Body of pancreas (tissue), 4 donors: ENCODE measurements around the gene WFDC5. TPM values are rescaled to one million over a fixed set of nuclear protein-coding genes. Genes with fewer than 3 reads are reported as not detected.

Experiments
- ATAC-seq: fragments of 150-250 bp; one replicate; pipeline ENCODE4 v1.9.1; 2016
- DNase-seq, 4 donors: peaks; one replicate each; pipeline ENCODE4 v3.0.0-alpha.2; 2019
- H3K27ac ChIP-seq, 4 donors: fragments of 200-600 bp; sonication (generic); 1 replicate in 3 of 4; 2 replicates in 1 of 4; pipeline versions ENCODE4 v1.5.1 to v1.6.1; 2016 to 2019; ENCODE audit warnings: mild to moderate bottlenecking in 1 of 4, mixed read lengths in 1 of 4, moderate library complexity in 1 of 4
- H3K27me3 ChIP-seq, 2 donors: fragments of 200-600 bp; sonication (generic); one replicate each; pipeline ENCODE4 v1.6.0; 2016; ENCODE audit warnings: mild to moderate bottlenecking in 1 of 2
- H3K36me3 ChIP-seq, 2 donors: fragments of 200-600 bp; sonication (generic); replicated peaks in 1 of 2; 2 replicates each; pipeline ENCODE4 v1.5.1; 2016; ENCODE audit warnings: low read depth in 2 of 2; ENCODE audit not compliant: insufficient read depth in 1 of 2
- H3K4me1 ChIP-seq: fragments of 200-600 bp; sonication (generic); one replicate; pipeline ENCODE4 v1.6.0; 2016
- H3K4me3 ChIP-seq, 2 donors: fragments of 200-600 bp; sonication (generic); 1 replicate in 1 of 2; 2 replicates in 1 of 2; pipeline ENCODE4 v1.5.1; 2016 to 2019
- H3K9me3 ChIP-seq, 3 donors: fragments of 200-600 bp; sonication (generic); 1 replicate in 2 of 3; 2 replicates in 1 of 3; pipeline ENCODE4 v1.5.1; 2016
- POLR2A ChIP-seq, 3 donors: fragments of 450-650 bp; IDR thresholded peaks; one replicate each; pipeline ENCODE4 v1.6.1; 2016; ENCODE audit warnings: antibody characterized with exemption in 3 of 3, mild to moderate bottlenecking in 2 of 3
- WGBS, 2 donors: methylation state at CpG; one replicate each; pipeline ENCODE4 v1.1.5; 2017; 5-methylcytosine and 5-hydroxymethylcytosine counted together
- intact Hi-C: fragments of 100-400 bp; cut with DNase I; formaldehyde crosslinking; loops from one replicate; pipeline ENCODE4 v1.15.1; 2023
- total RNA-seq, 2 donors: library from RNA; depleted of rRNA; stranded (reverse); fragments of >200 nt; gene quantifications; one replicate each; pipeline ENCODE4 v1.1.0, GENCODE V29; 2016
- TF ChIP-seq, protein P1 (sequence below), 7 experiments: fragments of 450-650 bp in 4 of 7; fragments of 200-600 bp in 3 of 7; sonication (generic) in 3 of 7; IDR thresholded peaks; one replicate each; pipeline ENCODE4 v1.5.1; 2016 to 2019; ENCODE audit warnings: antibody characterized with exemption in 7 of 7

WFDC5 gene
- total RNA-seq, 2 donors from 2014 or later, result not detected

- Histone ChIP-seq H3K9me3 (no peaks in the 10 kb centered on the region), H3K27ac (no peak overlapping the region), H3K27me3 (peaks cover 0 to 1% of the 10 kb centered on the region in 2 donors), H3K36me3 (no peaks in the 10 kb centered on the region), H3K4me1 (peaks cover 12% of the 10 kb centered on the region), H3K4me3 (no peak overlapping the region)
- DNase-seq (no peak), ATAC-seq (no peak)
- intact Hi-C loops, result no loop called here
- 57 to 76% methylated on average over 2 of the region's 2 CpGs for WGBS, 2 donors
- TF ChIP-seq POLR2A (IDR thresholded peaks at IDR 0.05), result no peak
- TF ChIP-seq, protein P1, sequence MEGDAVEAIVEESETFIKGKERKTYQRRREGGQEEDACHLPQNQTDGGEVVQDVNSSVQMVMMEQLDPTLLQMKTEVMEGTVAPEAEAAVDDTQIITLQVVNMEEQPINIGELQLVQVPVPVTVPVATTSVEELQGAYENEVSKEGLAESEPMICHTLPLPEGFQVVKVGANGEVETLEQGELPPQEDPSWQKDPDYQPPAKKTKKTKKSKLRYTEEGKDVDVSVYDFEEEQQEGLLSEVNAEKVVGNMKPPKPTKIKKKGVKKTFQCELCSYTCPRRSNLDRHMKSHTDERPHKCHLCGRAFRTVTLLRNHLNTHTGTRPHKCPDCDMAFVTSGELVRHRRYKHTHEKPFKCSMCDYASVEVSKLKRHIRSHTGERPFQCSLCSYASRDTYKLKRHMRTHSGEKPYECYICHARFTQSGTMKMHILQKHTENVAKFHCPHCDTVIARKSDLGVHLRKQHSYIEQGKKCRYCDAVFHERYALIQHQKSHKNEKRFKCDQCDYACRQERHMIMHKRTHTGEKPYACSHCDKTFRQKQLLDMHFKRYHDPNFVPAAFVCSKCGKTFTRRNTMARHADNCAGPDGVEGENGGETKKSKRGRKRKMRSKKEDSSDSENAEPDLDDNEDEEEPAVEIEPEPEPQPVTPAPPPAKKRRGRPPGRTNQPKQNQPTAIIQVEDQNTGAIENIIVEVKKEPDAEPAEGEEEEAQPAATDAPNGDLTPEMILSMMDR (IDR thresholded peaks at IDR 0.05), result no peak
Observed at GRCh38 chr20:45103072-45103471, 11.9 kb downstream of the WFDC5 start.

DNA sequence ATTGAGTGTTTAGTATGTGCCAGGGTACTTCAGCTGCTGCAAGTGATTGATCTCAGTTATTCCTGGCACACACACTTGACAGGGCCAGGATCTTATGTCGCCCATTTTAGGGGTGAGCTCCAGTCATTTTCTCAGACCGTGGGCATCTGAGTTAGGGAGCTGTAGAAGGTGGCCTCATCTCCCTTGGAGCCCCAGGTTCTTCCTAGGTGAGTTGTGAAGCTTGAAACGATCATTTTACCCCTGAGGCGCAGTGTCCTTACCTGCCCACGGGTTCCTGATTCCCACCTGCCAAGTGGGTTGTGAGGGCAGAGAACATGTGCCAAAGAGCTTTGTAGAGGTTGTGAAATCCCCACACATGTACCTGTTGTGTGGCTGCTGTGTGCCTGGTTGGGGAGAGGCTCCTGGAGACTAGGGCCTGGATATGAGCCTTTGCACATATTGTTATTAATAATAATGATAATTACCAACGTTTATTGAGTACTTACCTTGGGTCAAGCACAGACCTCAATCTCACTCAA, 13.6 kb downstream of the WFDC5 start:
- Histone ChIP-seq H3K27ac (no peak overlapping the region), H3K4me3 (no peak overlapping the region), H3K36me3 (no peaks in the 10 kb centered on the region), H3K4me1 (peaks cover 19% of the 10 kb centered on the region), H3K27me3 (peaks cover 0 to 14% of the 10 kb centered on the region in 2 donors), H3K9me3 (no peaks in the 10 kb centered on the region)
- ATAC-seq (no peak), DNase-seq (no peak)
- TF ChIP-seq, protein P1 (IDR thresholded peaks at IDR 0.05), result no peak
- no peak for TF ChIP-seq POLR2A (IDR thresholded peaks at IDR 0.05)
- intact Hi-C loops, result no loop called here
- WGBS, 2 donors, result 58 to 71% methylated on average over 6 of the region's 6 CpGs

GRCh38 chr20:45100563-45101245, 14.3 kb downstream of the WFDC5 start, which contains the start of gene KCNS1:
Gene KCNS1 (minus strand): TSS chr20:45101127. CDS start chr20:45099236, 1,891 bp downstream.
- intact Hi-C loops, result no loop called here
- Histone ChIP-seq H3K4me3 (no peak within 1 kb of the TSS), H3K4me1 (peaks cover 19% of the 10 kb centered on the region), H3K9me3 (no peaks in the 10 kb centered on the region), H3K36me3 (no peaks in the 10 kb centered on the region), H3K27ac (no peak within 1 kb of the TSS), H3K27me3 (peaks cover 0 to 19% of the 10 kb centered on the region in 2 donors)
- ATAC-seq (peak; percentile 49), DNase-seq (peak; percentile 28 to 50 (median 37))
- TF ChIP-seq, protein P1 (IDR thresholded peaks at IDR 0.05), result peak in 1 of 7 experiments; percentile 16
- TF ChIP-seq POLR2A (IDR thresholded peaks at IDR 0.05), result no peak
- WGBS, 2 donors, result 2 to 6% methylated on average over 22 to 28 of the region's 38 CpGs

DNA sequence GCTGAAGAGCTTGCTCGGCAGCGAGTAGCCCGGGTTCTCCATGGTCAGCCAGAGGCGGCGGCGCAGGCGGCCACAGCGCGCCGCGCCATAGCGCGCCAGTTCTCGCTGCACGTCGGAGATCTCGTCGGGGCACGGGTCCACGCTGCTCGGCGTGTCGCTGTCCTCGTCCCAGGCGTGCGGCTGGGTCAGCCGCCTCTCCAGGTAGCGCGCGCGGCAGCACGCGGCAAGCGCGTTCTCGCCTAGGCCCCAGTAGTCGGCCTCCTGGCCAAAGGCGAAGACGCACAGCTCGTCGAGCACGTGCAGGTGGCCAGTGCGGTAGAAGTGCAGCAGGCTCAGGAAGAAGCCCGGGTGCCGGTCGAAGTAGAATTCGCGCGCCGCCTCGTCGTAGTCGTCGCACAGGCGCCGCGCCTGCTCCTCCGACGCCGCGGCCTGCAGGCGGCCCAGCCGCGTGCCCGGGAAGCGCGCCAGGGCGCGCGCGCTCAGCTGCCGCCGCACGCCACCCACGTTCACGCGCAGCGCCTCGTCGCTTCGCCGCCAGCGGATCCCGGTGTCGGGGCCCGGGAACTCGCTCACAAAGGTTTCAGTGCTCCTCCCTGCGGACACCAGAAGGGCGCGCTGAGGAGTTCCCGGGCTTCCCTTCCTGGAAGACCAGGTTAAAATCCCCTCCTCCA, 16.7 kb downstream of the WFDC5 start:
- intact Hi-C loops, result no loop called here
- Histone ChIP-seq H3K36me3 (no peaks in the 10 kb centered on the region), H3K27me3 (peaks cover 0 to 19% of the 10 kb centered on the region in 2 donors), H3K4me1 (peaks cover 19% of the 10 kb centered on the region), H3K27ac (no peak overlapping the region), H3K4me3 (no peak overlapping the region), H3K9me3 (no peaks in the 10 kb centered on the region)
- 6% methylated on average over 84 of the region's 91 CpGs; no CpG with 5 or more reads in 1 of the 2 donors for WGBS, 2 donors
- DNase-seq (peak in 3 of 4 donors; percentile 32 to 46 (median 33)), ATAC-seq (peak; percentile 37)
- TF ChIP-seq POLR2A (IDR thresholded peaks at IDR 0.05), result no peak
- TF ChIP-seq, protein P1 (IDR thresholded peaks at IDR 0.05), result peak in 1 of 7 experiments; percentile 16
